Stimulated activated CD4-positive, alpha-beta T cell treated with anti-CD3 and anti-CD28 coated beads, Interleukin-12 subunit alpha, Interleukin-12 subunit beta, amount 100 ng/mL, for 4 hours (primary cell): ENCODE measurements around the gene GGN.
A peak's percentile ranks its signal among the peaks of the same experiment; 100 is the strongest.
"Not testable (repeated sequence)": the region's sequence is repeated elsewhere in the genome, so short reads cannot be mapped to it uniquely, and the experiment has no call there.

Source experiments
- DNase-seq: peaks from one replicate; pipeline ENCODE4 v3.0.0-alpha.2; 2020

GGN gene

GRCh38 chr19:38386300-38386970 lies 1.4 kb downstream of the GGN start:
- no peak for DNase-seq

- DNase-seq: no peak
Measured at GRCh38 chr19:38385804-38386257, 2.0 kb downstream of the GGN start.

GRCh38 chr19:38385057-38385803 lies 2.6 kb downstream of the GGN start:
- DNase-seq: no peak

- DNase-seq: no peak
Measured at GRCh38 chr19:38384209-38385027, 3.4 kb downstream of the GGN start.

- DNase-seq: no peak
Measured at GRCh38 chr19:38383743-38384142, 4.1 kb downstream of the GGN start.

- no peak for DNase-seq
Measured at GRCh38 chr19:38383184-38383583, 4.7 kb downstream of the GGN start.

- DNase-seq: no peak
Measured at GRCh38 chr19:38381138-38381537, 6.7 kb downstream of the GGN start.

GRCh38 chr19:38378866-38379265 lies 9.0 kb downstream of the GGN start:
- DNase-seq: no peak

- no peak for DNase-seq
Measured at GRCh38 chr19:38377052-38377451, 10.8 kb downstream of the GGN start.

GRCh38 chr19:38376576-38376975 lies 11.3 kb downstream of the GGN start:
- no peak for DNase-seq

- no peak for DNase-seq
Measured at GRCh38 chr19:38375748-38376147, 12.1 kb downstream of the GGN start.

- DNase-seq: no peak
Measured at GRCh38 chr19:38375098-38375493, 12.7 kb downstream of the GGN start.

GRCh38 chr19:38374332-38375097 lies 13.3 kb downstream of the GGN start, which contains the start of gene PSMD8:
TSS of gene PSMD8 (plus strand) at chr19:38374571. CDS start at chr19:38374602, 31 bp downstream.
- peak; percentile 97 for DNase-seq

- no peak for DNase-seq
Measured at GRCh38 chr19:38373907-38374331, 13.9 kb downstream of the GGN start.

- DNase-seq: no peak
Measured at GRCh38 chr19:38371081-38371480, 16.8 kb downstream of the GGN start.

- no peak for DNase-seq
Measured at GRCh38 chr19:38370299-38370698, 17.5 kb downstream of the GGN start.

GRCh38 chr19:38369584-38369983 lies 18.2 kb downstream of the GGN start:
- DNase-seq: no peak

GRCh38 chr19:38367041-38367440 lies 20.8 kb downstream of the GGN start:
- DNase-seq: no peak

GRCh38 chr19:38362946-38363688 lies 24.7 kb downstream of the GGN start:
- not testable (repeated sequence) for DNase-seq

GRCh38 chr19:38362076-38362945 lies 25.5 kb downstream of the GGN start:
- peak; percentile 74 for DNase-seq

GRCh38 chr19:38361633-38362075 lies 26.2 kb downstream of the GGN start:
- DNase-seq: peak; percentile 65
